ENCODE results near the gene ZNHIT1. TPM values are rescaled to one million over a fixed set of nuclear protein-coding genes. Genes with fewer than 3 reads are reported as not detected.

ZNHIT1 gene
- 59.9 and 61.7 TPM in 2 replicates for total RNA-seq (2021; fragmentation: NEBNext Ultra II Directional; extraction: Animal tissue kit (Norgen Biotek cat#: 25700))
- 38.2 and 48.9 TPM in 2 replicates for polyA plus RNA-seq (2011; rRNA removed)
- 42.0 TPM for polyA plus RNA-seq (2011; cell fraction: cytosol; rRNA removed)
- polyA plus RNA-seq (2011; cell fraction: nucleus; rRNA removed): 34.7 TPM
- polyA plus RNA-seq (2012, experiment 1 of 2): 42.1 to 47.7 TPM (median 44.9 TPM) in 4 replicates
- polyA plus RNA-seq (2012, experiment 2 of 2): 69.3 TPM
- polyA plus RNA-seq (2013, experiment 1 of 2): 54.8 TPM
- 58.5 TPM for polyA plus RNA-seq (2013, experiment 2 of 2)
- 10.5 and 11.1 TPM in 2 replicates for polyA minus RNA-seq (2011; rRNA and poly(A)+ RNA removed)
- polyA minus RNA-seq (2011; cell fraction: cytosol; rRNA and poly(A)+ RNA removed): 18.8 TPM
- 10.6 TPM for polyA minus RNA-seq (2011; cell fraction: nucleus; rRNA and poly(A)+ RNA removed)
- long read RNA-seq, experiment 1, transcript ZNHIT1-201 (5 exons, 1,225 nt): major isoform, 45 of 77 reads
- long read RNA-seq, experiment 1, transcript ZNHIT1-203 (4 exons, 2,898 nt): minor isoform, 20 of 77 reads
- long read RNA-seq, experiment 1, partial matches to known transcripts: 6 of 77 reads
- long read RNA-seq, experiment 1, other reads (novel, unspliced or antisense): 6 of 77 reads
- long read RNA-seq, experiment 2, transcript ZNHIT1-203 (4 exons, 2,898 nt): major isoform, 33 of 37 reads
- long read RNA-seq, experiment 2, partial matches to known transcripts: 0 of 37 reads
- long read RNA-seq, experiment 2, other reads (novel, unspliced or antisense): 1 of 37 reads

DNA sequence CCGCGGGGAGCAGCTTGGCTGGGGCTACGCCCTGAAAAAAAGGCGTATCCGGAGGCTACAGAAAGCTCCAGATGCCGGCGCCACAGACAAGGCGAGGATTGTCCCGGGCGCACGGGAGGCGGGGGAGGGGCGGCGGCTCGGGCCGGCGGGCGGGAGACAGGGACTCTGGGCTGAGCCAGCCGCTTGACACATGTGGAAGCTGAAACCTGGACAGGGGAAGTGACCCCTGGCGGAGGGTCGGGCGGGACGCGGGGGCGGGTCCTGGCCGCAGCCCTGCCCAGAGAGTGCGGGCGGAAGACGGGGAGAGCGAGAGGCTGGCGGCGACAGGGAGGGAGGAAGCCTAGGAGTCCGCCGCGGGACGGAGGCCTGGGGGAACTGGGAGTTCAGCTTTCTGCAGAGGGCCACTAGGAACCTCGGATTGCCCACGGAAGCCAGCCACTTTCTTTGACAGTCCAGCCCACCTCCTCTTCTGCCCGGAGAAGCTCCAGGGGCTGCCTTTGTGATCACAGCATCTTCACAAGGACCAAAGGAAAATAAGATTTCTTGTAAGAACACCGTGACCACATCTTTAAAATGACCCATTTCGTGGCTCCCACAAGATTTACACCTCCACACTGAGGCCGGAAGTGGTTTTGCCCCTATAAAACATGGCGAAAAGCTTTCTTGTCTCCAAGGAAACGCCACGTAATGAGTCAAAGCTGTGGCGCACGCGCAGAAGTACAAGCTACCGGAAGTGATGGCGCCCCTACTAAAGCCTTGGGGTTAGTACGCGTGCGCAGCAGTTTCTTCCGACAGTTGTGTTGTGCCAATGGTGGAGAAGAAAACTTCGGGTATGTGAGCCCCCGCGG lies at the start of gene ZNHIT1, which contains the start of gene PLOD3:
TSS of gene ZNHIT1 (plus strand) at position 778 of the 848 bp plus-strand sequence. CDS start at position 809, 31 bp downstream.
TSS of gene PLOD3 (minus strand) at position 194 of the 848 bp plus-strand sequence. CDS start 307 bp downstream, outside the sequence.
- Histone ChIP-seq H3K79me1 (ENCODE audit: low read depth, low read length) (peaks cover 2% of the 10 kb centered on the region; the same call in 1 of the 2 replicates), H3K18ac (ENCODE audit: extremely low read depth, low read length) (peak within 1 kb of the TSS; percentile 40; the same call in 1 of the 2 replicates), H2BK20ac (ENCODE audit: low read length) (no peak within 1 kb of the TSS), H3K9ac (replicated peaks in 1 of 4; ENCODE audit: extremely low read depth in 1 of 4, low read depth in 3 of 4, low read length in 3 of 4) (peak within 1 kb of the TSS in 3 of 4 experiments; percentile 48 to 82 (median 54); a peak in 6 of 7 replicates), H3K23ac (ENCODE audit: insufficient read length) (no peak within 1 kb of the TSS), H2BK12ac (ENCODE audit: low read depth, low read length) (0 out of 2 replicates have a peak within 1 kb of the TSS, but pooled peaks have one; percentile 39), H3K79me2 (ENCODE audit: control insufficient read depth in 1 of 2, insufficient read depth in 2 of 2, low read length in 2 of 2) (peaks cover 0 to 6% of the 10 kb centered on the region in 2 experiments; a peak in 1 of 4 replicates), H2BK5ac (ENCODE audit: low read depth, low read length) (peak within 1 kb of the TSS; percentile 73), H3K56ac (replicated peaks; ENCODE audit: insufficient read length, low read depth, low read length) (peak within 1 kb of the TSS; percentile 14), H3K14ac (ENCODE audit: insufficient read length) (peak within 1 kb of the TSS; percentile 35), H3K4me3 (ENCODE audit: extremely low read depth in 1 of 4, insufficient read depth in 2 of 4, low read depth in 3 of 4, low read length in 4 of 4) (peak within 1 kb of the TSS; percentile 74 to 83 (median 78)), H3K27ac (ENCODE audit: low read depth, low read length) (peak within 1 kb of the TSS; percentile 37; the same call in 1 of the 2 replicates), H3K27me3 (replicated peaks in 1 of 4; ENCODE audit: control insufficient read depth in 3 of 4, extremely low read depth in 1 of 4, insufficient read depth in 3 of 4, low read length in 3 of 4) (no peaks in the 10 kb centered on the region), H3K36me3 (ENCODE audit: control insufficient read depth in 2 of 4, insufficient read depth in 4 of 4, low read length in 3 of 4) (peaks cover 0 to 4% (median 0%) of the 10 kb centered on the region in 4 experiments; a peak in 1 of 8 replicates), H2BK120ac (replicated peaks; ENCODE audit: low read depth, low read length) (peak within 1 kb of the TSS; percentile 72), H2BK15ac (ENCODE audit: low read length) (no peak within 1 kb of the TSS), H3K9me3 (ENCODE audit: insufficient read depth in 2 of 2, low read depth in 1 of 2, low read length in 1 of 2) (no peaks in the 10 kb centered on the region), H4K91ac (replicated peaks; ENCODE audit: insufficient read length, low read length) (peak within 1 kb of the TSS; percentile 44), H3K23me2 (ENCODE audit: low read depth, low read length) (peaks cover 17% of the 10 kb centered on the region), H2AFZ (ENCODE audit: low read length) (peak within 1 kb of the TSS; percentile 44; the same call in 1 of the 2 replicates), H3K4me2 (ENCODE audit: insufficient read depth in 1 of 2, low read depth in 2 of 2, low read length in 2 of 2) (peak within 1 kb of the TSS; percentile 86 to 89), H3K4me1 (replicated peaks in 1 of 4; ENCODE audit: control insufficient read depth in 3 of 4, insufficient read depth in 4 of 4, low read length in 3 of 4) (peaks cover 0 to 13% (median 7%) of the 10 kb centered on the region in 4 experiments; a peak in 5 of 7 replicates), H4K5ac (ENCODE audit: insufficient read length, low read depth, low read length) (peak within 1 kb of the TSS; percentile 68), H4K8ac (ENCODE audit: extremely low read depth, insufficient read depth, low read length) (peak within 1 kb of the TSS; percentile 16; the same call in 1 of the 2 replicates), H2AK5ac (ENCODE audit: low read depth, low read length) (no peak within 1 kb of the TSS), H3K4ac (replicated peaks; ENCODE audit: insufficient read length, low read depth, low read length) (no peak within 1 kb of the TSS), H4K20me1 (replicated peaks in 1 of 2; ENCODE audit: control insufficient read depth in 1 of 2, insufficient read depth in 2 of 2, low read length in 2 of 2) (peaks cover 0 to 5% of the 10 kb centered on the region in 2 experiments)
- DNase-seq (ENCODE audit: low read depth in 1 of 2, low spot score in 2 of 2): peak; percentile 83 to 95
- POLR2A ChIA-PET (ENCODE audit: partially characterized antibody): interaction anchor here (0.8 to 3.8 kb wide), 25 partner anchors 9 to 142 kb away, joined by 3 to 28 read pairs (median 4); partner anchors contain the start of genes CLDN15, FIS1 and VGF
- 3% methylated on average over 40 of the region's 57 CpGs; no CpG with 5 or more reads in 1 of the 2 experiments for WGBS, 2 experiments (ENCODE audit: extremely low coverage in 1 of 2, insufficient coverage in 1 of 2, insufficient read length in 1 of 2, insufficient replicate concordance in 2 of 2, low coverage in 1 of 2, low lambda C conversion rate in 2 of 2, missing lambda C conversion rate in 1 of 2)
- peak; percentile 98 for FAIRE-seq
- CTCF ChIA-PET (ENCODE audit: partially characterized antibody): interaction anchor here (0.9 to 9.0 kb wide), 10 partner anchors 9 to 74 kb away, joined by 3 to 79 read pairs (median 9); partner anchors contain the start of gene FIS1
- TF ChIP-seq TAF1 (IDR thresholded peaks at IDR 0.05; ENCODE audit: low read depth, low read length) (peak; percentile 49; the same call in 1 of the 2 replicates), RBBP5 (IDR thresholded peaks at IDR 0.05; ENCODE audit: borderline replicate concordance, low read depth, low read length) (no peak), POLR2A (IDR thresholded peaks at IDR 0.05; ENCODE audit: control extremely low read depth in 1 of 2, low read depth in 2 of 2, low read length in 2 of 2) (peak in 1 of 2 experiments; percentile 57; a peak in 2 of 3 replicates), CHD2 (IDR thresholded peaks at IDR 0.05; ENCODE audit: low read length) (no peak), TAF7 (optimal IDR thresholded peaks at IDR 0.05; ENCODE audit: borderline replicate concordance, low read depth, low read length) (no peak), NANOG (IDR thresholded peaks at IDR 0.05; ENCODE audit: insufficient read depth, low read depth, low read length, poor library complexity, severe bottlenecking) (no peak), SRF (IDR thresholded peaks at IDR 0.05; ENCODE audit: low read depth, low read length) (no peak)
